HL-60 (cell line): Measurements from ENCODE around the gene IFNA8.
"Not testable (repeated sequence)": the region's sequence is repeated elsewhere in the genome, so short reads cannot be mapped to it uniquely, and the experiment has no call there.

Experiments used
- DNase-seq, 2 experiments: peaks; one replicate each; pipeline ENCODE4 v3.0.0-alpha.2; 2010 to 2020; ENCODE audit warnings: low read depth in 1 of 2, low spot score in 1 of 2
- H3K27ac ChIP-seq: fragments of 250-450 bp; sonication (Bioruptor Pico); replicated peaks from 2 replicates; pipeline ENCODE4 v1.5.1; 2020; ENCODE audit warnings: mild to moderate bottlenecking, moderate library complexity
- H3K27me3 ChIP-seq: fragments of 250-450 bp; sonication (Bioruptor Pico); 2 replicates; pipeline ENCODE4 v1.5.1; 2021; ENCODE audit warnings: mild to moderate bottlenecking, moderate library complexity; ENCODE audit not compliant: insufficient read depth, poor library complexity, severe bottlenecking
- H3K4me3 ChIP-seq: replicated peaks from 2 replicates; pipeline ENCODE4 v1.5.1; 2011; ENCODE audit warnings: mild to moderate bottlenecking, control low read depth, low read length; ENCODE audit not compliant: insufficient read depth
- CTCF ChIP-seq: IDR thresholded peaks from one replicate; pipeline ENCODE4 v1.5.1; 2011; ENCODE audit warnings: low read length, control low read depth, inconsistent platforms; ENCODE audit not compliant: insufficient read depth
- GABPA ChIP-seq: IDR thresholded peaks from 2 replicates; pipeline ENCODE4 v1.6.1; 2012; ENCODE audit warnings: low read depth
- POLR2AphosphoS5 ChIP-seq: IDR thresholded peaks from 2 replicates; pipeline ENCODE4 v1.6.1; 2012; ENCODE audit warnings: low read depth
- REST ChIP-seq: IDR thresholded peaks from 2 replicates; pipeline ENCODE4 v1.6.1; 2012; ENCODE audit warnings: low read depth; ENCODE audit not compliant: insufficient replicate concordance
- SPI1 ChIP-seq: IDR thresholded peaks from 2 replicates; pipeline ENCODE4 v1.6.1; 2012; ENCODE audit warnings: low read depth, mild to moderate bottlenecking, borderline replicate concordance

IFNA8 gene

GRCh38 chr9:21443849-21444625, 35.1 kb downstream of the IFNA8 start:
- TF ChIP-seq SPI1, result peak; percentile 77
- no peak for TF ChIP-seq POLR2AphosphoS5
- no peak overlapping the region for H3K4me3 ChIP-seq
- DNase-seq, result peak in 1 of 2 experiments; percentile 57
- no peaks in the 10 kb centered on the region for H3K27me3 ChIP-seq
- H3K27ac ChIP-seq, result no peak overlapping the region

- DNase-seq, H3K27ac ChIP-seq, H3K4me3 ChIP-seq, H3K27me3 ChIP-seq: not testable (repeated sequence)
Observed at GRCh38 chr9:21449312-21449711, 40.4 kb downstream of the IFNA8 start.

- H3K27me3 ChIP-seq, result no peaks in the 10 kb centered on the region
- no peak overlapping the region for H3K4me3 ChIP-seq
- H3K27ac ChIP-seq, result no peak overlapping the region
- DNase-seq, result no peak
- no peak for TF ChIP-seq GABPA
- TF ChIP-seq CTCF, result no peak
- TF ChIP-seq REST, result no peak
- no peak for TF ChIP-seq POLR2AphosphoS5
- no peak for TF ChIP-seq SPI1
Observed at GRCh38 chr9:21450733-21451394, 41.9 kb downstream of the IFNA8 start.

- Histone ChIP-seq H3K27ac (no peak overlapping the region), H3K4me3 (no peak overlapping the region), H3K27me3 (no peaks in the 10 kb centered on the region)
- TF ChIP-seq GABPA (no peak), POLR2AphosphoS5 (no peak), CTCF (no peak), REST (no peak), SPI1 (no peak)
- no peak for DNase-seq
Observed at GRCh38 chr9:21452681-21453080, 43.8 kb downstream of the IFNA8 start.
